ENCODE data around the gene IL18.

DNA sequence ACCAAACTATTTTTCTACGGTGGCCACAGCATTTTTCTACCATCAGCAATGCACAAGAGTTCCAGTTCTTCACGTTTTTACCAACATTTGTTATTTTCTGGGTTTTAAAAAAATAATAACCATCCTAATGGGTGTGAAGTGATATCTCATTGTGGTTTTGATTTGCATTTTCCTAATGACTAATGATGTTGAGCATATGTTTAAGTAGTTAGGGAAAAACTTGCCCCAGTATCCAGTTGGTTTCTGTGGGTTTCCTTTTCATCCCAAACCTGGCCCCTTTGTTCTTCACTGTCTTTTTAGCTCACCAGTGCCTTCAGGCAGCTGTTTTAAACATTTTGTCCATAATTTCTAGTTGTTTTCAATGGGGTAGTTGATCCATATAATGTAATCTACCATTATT lies 47.6 kb upstream of the IL18 start:
- TF ChIP-seq, protein P1, sequence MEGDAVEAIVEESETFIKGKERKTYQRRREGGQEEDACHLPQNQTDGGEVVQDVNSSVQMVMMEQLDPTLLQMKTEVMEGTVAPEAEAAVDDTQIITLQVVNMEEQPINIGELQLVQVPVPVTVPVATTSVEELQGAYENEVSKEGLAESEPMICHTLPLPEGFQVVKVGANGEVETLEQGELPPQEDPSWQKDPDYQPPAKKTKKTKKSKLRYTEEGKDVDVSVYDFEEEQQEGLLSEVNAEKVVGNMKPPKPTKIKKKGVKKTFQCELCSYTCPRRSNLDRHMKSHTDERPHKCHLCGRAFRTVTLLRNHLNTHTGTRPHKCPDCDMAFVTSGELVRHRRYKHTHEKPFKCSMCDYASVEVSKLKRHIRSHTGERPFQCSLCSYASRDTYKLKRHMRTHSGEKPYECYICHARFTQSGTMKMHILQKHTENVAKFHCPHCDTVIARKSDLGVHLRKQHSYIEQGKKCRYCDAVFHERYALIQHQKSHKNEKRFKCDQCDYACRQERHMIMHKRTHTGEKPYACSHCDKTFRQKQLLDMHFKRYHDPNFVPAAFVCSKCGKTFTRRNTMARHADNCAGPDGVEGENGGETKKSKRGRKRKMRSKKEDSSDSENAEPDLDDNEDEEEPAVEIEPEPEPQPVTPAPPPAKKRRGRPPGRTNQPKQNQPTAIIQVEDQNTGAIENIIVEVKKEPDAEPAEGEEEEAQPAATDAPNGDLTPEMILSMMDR (IDR thresholded peaks at IDR 0.05), result no peak
- TF ChIP-seq POLR2A (IDR thresholded peaks at IDR 0.05), result no peak
